Activated T-cell treated with anti-CD3 and anti-CD28 coated beads for 24 hours (primary cell): ENCODE results near the gene DKKL1.

Source experiments
- DNase-seq: peaks from one replicate; pipeline ENCODE4 v3.0.0-alpha.2; 2020; ENCODE audit warnings: low read depth

Gene DKKL1

GRCh38 chr19:49396738-49397505 lies 33.2 kb downstream of the DKKL1 start:
- no peak for DNase-seq

GRCh38 chr19:49398001-49398615 lies 34.4 kb downstream of the DKKL1 start:
- DNase-seq = no peak

DNA sequence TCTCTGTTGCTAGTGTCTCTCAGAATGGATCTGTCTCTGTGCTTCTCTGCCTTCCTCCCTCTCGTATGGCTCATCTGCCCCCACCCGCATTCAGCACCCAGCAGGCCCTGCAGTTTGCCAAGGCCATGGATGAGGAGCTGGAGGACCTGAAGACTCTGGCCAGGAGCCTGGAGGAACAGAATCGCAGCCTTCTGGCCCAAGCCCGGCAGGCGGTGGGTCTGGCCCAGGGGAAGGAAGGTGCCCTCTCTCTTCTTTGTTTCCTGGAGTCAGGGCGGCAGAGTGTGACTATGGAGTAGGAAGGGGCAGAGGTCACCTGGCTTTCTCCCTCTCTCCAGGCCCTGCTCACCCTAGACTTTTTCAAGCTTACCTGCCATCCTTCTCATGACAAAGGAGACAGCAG lies 35.3 kb downstream of the DKKL1 start:
- DNase-seq = no peak

- no peak for DNase-seq
Measured at GRCh38 chr19:49400029-49400428, 36.4 kb downstream of the DKKL1 start.

DNA sequence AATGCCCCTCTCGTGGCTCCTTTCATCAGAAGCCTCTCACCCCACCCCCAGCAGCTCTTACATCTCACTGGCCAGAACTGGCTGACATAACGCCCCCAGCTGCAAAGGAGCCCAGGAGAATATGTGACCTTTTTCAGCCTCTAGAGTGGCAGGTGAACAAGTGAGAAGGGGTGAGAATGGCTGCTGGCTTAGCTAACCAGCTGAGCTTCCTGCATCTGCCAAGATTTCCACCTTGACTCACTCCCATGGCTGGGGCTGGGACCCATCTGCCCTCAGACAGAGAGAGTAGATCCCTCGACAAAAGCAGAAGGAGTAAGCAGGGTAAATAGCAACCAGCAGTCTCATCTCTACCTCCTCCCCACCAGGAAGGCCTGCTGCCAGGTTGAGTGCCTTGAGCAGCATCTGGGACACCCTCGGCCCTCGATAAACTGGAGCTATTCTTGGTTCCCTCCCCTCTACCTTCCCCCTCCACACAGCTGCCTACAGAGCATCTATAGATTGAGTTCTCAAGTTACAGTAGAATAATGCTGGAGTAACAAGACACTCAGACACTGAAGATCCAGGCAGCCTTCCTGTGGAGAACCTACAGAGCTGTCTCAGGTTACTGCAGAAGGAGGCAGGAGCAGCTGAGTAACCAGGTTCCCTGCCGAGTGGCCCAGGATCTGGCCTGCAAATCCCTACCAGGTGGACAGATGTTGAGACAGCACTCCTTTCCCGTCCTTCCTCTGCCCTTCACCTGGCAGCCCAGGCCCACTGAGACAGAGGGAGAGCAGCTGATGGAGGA lies 39.9 kb downstream of the DKKL1 start:
- DNase-seq = no peak

- no peak for DNase-seq
Measured at GRCh38 chr19:49407079-49407478, 43.4 kb downstream of the DKKL1 start.

DNA sequence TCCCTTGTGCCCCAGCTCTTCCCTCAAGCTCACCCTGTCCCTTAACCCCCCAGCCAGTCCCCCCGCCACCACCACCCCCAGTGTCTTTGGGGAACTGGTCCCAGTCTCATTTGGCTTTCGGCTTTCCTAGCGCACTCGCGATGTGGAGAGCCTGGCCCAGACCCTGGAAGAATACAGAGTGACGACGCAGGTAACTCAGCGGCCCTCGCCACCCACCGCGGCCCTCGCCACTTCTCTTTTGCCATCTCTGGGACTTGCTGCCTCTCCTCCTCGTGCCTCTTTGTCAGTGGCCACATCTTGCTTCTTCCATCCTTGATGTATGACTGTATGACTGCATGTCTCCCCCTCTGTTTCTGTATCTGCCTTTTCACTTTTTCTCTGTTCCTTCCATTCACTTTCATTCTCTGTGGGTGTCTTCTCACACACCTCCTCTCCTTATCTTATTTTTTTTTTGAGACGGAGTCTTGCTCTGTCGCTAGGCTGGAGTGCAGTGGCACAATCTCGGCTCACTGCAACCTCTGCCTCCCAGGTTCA lies 43.9 kb downstream of the DKKL1 start:
- no peak for DNase-seq

- no peak for DNase-seq
Measured at GRCh38 chr19:49408816-49409440, 45.3 kb downstream of the DKKL1 start.

- DNase-seq = no peak
Measured at GRCh38 chr19:49409441-49410029, 45.9 kb downstream of the DKKL1 start.

DNA sequence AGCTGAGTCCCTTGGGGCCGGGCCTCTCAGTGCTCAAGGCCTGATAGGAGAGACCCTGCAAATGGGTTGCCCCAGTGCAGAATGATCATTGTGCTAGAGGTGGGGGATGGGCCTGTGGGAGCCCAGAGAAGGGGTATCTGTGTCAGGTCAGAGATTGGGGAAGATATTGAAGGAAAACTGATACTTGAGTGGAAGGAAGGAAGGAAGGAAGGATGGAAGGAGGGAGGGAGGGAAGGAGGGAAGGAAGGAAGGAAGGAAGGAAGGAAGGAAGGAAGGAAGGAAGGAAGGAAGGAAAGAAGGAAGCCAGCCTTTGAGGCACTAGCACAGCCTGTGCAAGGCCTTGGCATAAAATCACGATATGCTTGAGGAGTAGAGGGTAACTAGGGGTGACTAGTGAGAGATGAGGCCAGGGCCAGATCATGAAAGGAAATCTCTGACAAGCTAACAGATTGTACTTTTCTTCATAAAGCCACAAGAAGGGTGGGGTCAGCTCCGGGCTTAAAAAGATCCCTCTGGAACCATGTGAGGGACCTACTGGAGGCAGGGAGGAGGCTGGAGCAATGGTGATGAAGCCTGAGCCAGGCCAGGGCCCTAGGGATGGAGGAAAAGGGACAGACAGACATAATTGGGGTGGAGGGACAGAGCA lies 48.1 kb downstream of the DKKL1 start:
- no peak for DNase-seq

GRCh38 chr19:49413348-49413747 lies 49.7 kb downstream of the DKKL1 start:
- DNase-seq = no peak

GRCh38 chr19:49414256-49414655 lies 50.6 kb downstream of the DKKL1 start:
- no peak for DNase-seq

- no peak for DNase-seq
Measured at GRCh38 chr19:49415102-49415809, 51.6 kb downstream of the DKKL1 start.

DNA sequence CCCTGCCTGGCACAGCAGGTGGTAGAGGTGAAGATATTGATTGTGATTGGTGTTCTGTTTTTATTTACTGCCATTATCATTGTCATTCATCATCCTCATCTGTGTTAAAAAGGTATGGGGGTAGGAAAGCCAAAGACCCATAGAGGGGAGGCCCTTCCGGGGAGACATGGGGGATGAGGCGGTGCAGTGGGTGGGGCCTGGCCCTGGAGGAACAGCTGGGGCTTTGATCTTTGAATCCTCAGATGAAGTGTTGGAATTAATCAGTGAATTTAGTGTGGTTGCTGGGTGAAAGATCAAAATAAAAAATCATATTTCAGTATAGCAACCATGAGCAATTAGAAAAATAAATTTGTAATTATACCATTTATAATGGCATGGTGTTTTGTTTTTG lies 52.1 kb downstream of the DKKL1 start:
- DNase-seq = no peak

DNA sequence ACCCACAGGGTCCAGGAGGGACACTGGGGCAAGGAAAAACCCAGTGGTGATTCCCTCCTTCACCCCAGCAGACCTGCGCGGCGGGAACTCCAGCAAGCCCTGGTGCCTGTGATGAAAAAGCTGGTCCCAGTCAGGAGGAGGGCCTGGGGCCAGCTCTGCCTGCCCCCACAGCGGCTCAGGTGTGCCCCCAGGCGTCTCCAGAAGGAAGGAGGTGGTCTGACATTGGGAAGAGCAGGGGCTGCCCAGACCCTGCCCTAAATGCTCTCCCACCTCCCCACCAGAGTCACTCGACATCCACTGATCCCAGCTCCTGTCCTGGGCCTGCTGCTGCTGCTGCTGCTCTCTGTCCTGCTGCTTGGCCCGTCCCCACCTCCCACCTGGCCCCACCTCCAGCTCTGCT lies 53.4 kb downstream of the DKKL1 start:
- DNase-seq = no peak

DNA sequence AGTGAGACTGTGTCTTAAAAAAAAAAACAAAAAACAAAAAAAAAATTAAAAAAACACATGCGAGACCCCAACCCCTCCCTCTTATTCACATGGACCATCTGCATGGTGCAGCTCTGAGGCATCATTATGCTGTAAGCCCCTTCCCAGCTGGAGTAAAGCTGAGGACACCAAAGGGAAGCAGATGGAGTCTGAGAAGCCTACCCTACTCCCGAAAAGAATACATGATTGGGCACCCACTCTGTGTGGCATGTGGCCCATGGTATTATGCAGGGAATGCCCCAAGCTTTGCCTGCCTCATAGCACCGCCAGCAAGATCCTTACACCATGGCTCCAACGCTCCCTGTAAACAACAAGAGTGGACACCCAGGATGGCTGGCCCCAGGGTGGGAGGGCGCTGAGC lies 54.8 kb downstream of the DKKL1 start:
- DNase-seq = no peak

DNA sequence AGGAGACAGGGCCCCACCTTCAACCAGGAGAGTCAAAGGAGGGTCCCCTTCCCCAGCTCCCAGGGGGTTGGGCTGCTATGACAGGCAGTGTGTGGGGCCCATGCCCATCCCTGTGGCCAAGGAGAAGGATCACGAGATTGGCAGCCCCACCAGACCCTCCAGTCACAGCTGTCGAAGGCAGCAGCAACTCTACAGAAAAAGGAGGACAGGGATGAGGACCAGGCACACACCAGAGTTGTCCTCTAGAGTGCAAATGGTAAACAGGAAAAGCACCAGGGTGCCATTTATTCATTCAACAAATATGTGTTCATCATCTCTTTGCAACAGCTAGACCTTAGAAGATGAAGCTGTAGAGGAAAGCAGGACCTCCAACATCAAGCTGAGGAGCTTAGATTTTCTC lies 55.5 kb downstream of the DKKL1 start:
- DNase-seq = no peak

DNA sequence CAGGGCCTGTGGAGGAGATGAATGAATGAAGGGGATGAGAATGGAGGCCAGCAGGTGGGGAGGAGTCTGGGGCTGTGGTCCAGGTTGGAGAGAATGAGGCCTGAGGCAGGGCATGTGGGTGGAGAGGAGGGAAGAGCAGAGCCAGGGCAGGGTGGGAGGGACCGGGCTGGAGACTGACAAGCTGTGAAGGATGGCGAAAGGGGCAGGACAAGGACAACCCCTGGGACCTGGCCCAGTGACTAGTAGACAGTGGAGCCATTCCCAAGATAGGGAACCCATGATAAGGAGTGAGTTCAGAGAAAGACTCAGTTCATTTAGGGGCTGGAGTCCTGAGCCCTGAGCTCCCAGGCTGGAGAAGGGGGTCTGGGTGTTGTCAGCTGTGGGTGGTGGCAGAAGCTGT lies 56.5 kb downstream of the DKKL1 start:
- no peak for DNase-seq

GRCh38 chr19:49421039-49421877 lies 57.6 kb downstream of the DKKL1 start:
- no peak for DNase-seq

- no peak for DNase-seq
Measured at GRCh38 chr19:49421878-49422202, 58.2 kb downstream of the DKKL1 start.
